A549 (cell line): ENCODE results near the gene MAX.

Experiments used
- CTCF ChIP-seq: fragments of >200 bp; sonication (Bioruptor Twin); formaldehyde crosslinking; IDR thresholded peaks from 3 replicates; pipeline ENCODE4 v1.5.1; 2016
- POLR2A ChIP-seq: IDR thresholded peaks from 2 replicates; pipeline ENCODE4 v1.6.1; 2012; ENCODE audit warnings: mild to moderate bottlenecking, low read length
- USF2 ChIP-seq: fragments of 450-650 bp; IDR thresholded peaks from 2 replicates; pipeline ENCODE4 v1.6.1; 2014; ENCODE audit warnings: antibody characterized with exemption

DNA sequence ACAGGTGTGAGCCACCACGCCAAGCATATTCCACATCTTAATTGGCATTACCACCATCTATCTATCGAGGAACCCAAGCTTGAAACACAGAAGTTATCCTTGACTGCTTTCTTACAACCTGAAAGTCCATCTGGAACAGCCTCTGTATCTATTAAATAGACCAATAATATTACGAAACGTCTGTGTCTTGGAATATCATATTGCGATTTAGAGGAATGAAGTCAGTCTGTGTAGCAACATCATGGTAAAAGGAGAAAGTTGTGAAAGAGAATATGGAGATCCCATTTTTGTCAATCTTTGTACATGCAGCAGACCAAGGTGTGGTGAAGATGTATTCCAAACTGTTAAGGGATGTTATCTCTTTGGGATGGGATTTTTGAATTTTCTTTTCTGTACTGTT is 25.8 kb upstream of the MAX start:
- TF ChIP-seq POLR2A (no peak), CTCF (no peak), USF2 (no peak)
